Endodermal cell (in vitro differentiated cells): ENCODE results near the gene SYF2. TPM values are rescaled to one million over a fixed set of nuclear protein-coding genes. Genes with fewer than 3 reads are reported as not detected.

Experiments
- DNase-seq: peaks from one replicate; pipeline ENCODE4 v3.0.0-alpha.2; 2017
- H3K27ac ChIP-seq: 2 replicates; pipeline ENCODE4 v1.5.1; 2013; ENCODE audit warnings: mild to moderate bottlenecking, low read depth, low read length, moderate library complexity
- H3K27me3 ChIP-seq: 2 replicates; pipeline ENCODE4 v1.6.1; 2013; ENCODE audit warnings: mild to moderate bottlenecking, low read length, moderate library complexity; ENCODE audit not compliant: insufficient read depth, control insufficient read depth, poor library complexity, severe bottlenecking
- H3K36me3 ChIP-seq: 2 replicates; pipeline ENCODE4 v1.7.0; 2013; ENCODE audit warnings: mild to moderate bottlenecking, low read length, moderate library complexity; ENCODE audit not compliant: control insufficient read depth, insufficient read depth
- H3K4me1 ChIP-seq: one replicate; pipeline ENCODE4 v1.7.0; 2013; ENCODE audit warnings: low read length; ENCODE audit not compliant: control insufficient read depth, insufficient read depth
- H3K4me3 ChIP-seq: 2 replicates; pipeline ENCODE4 v1.5.1; 2013; ENCODE audit warnings: mild to moderate bottlenecking, low read length, moderate library complexity
- H3K9ac ChIP-seq: 2 replicates; pipeline ENCODE4 v1.6.1; 2013; ENCODE audit warnings: mild to moderate bottlenecking, low read length, moderate library complexity; ENCODE audit not compliant: poor library complexity, severe bottlenecking; ENCODE audit errors: extremely low read depth
- H3K9me3 ChIP-seq: 2 replicates; pipeline ENCODE4 v1.6.1; 2013; ENCODE audit warnings: mild to moderate bottlenecking, low read length, moderate library complexity; ENCODE audit not compliant: control insufficient read depth
- H3K27ac Mint-ChIP-seq: 2 replicates; pipeline ENCODE4 v1.8.0; 2020; ENCODE audit warnings: mixed read lengths
- H3K27me3 Mint-ChIP-seq: 2 replicates; pipeline ENCODE4 v1.8.0; 2021; ENCODE audit warnings: mild to moderate bottlenecking, mixed read lengths; ENCODE audit not compliant: insufficient read depth
- H3K36me3 Mint-ChIP-seq: 2 replicates; pipeline ENCODE4 v1.8.0; 2020; ENCODE audit warnings: low read depth, mixed read lengths
- H3K4me1 Mint-ChIP-seq: 2 replicates; pipeline ENCODE4 v1.8.0; 2020; ENCODE audit warnings: mixed read lengths
- H3K4me3 Mint-ChIP-seq: 2 replicates; pipeline ENCODE4 v1.8.0; 2020; ENCODE audit warnings: mild to moderate bottlenecking, moderate library complexity, mixed read lengths
- H3K9me3 Mint-ChIP-seq: 2 replicates; pipeline ENCODE4 v1.8.0; 2020; ENCODE audit warnings: mild to moderate bottlenecking, mixed read lengths
- CTCF ChIP-seq: fragments of 200-600 bp; sonication (generic); conservative IDR thresholded peaks from 2 replicates; pipeline ENCODE4 v1.5.0; 2021; ENCODE audit warnings: antibody characterized with exemption, mild to moderate bottlenecking
- WGBS, 2 experiments: methylation state at CpG; one replicate each; pipeline versions ENCODE4 v1.1.5 to v1.1.7; 2013; ENCODE audit warnings: missing lambda C conversion rate in 2 of 2, mixed read lengths in 1 of 2; ENCODE audit not compliant: insufficient coverage in 1 of 2, insufficient read length in 1 of 2; 5-methylcytosine and 5-hydroxymethylcytosine counted together
- total RNA-seq, 2 donors: library from RNA; stranded (reverse); fragmentation: NEBNext Ultra II Directional in 1 of 2; extraction: Animal tissue kit (Norgen Biotek cat#: 25700) in 1 of 2; gene quantifications; 2 replicates in 1 of 2; 3 replicates in 1 of 2; pipeline ENCODE4 v1.2.1, GENCODE V29; 2021

The SYF2 gene
- total RNA-seq, 2 donors from 2014 or later = 36.4 to 38.0 TPM

- TF ChIP-seq CTCF = no peak
- Mint-ChIP-seq H3K27me3 (no peaks in the 10 kb centered on the region), H3K36me3 (peaks cover 14% of the 10 kb centered on the region), H3K27ac (no peak overlapping the region), H3K4me3 (no peak overlapping the region), H3K9me3 (no peaks in the 10 kb centered on the region), H3K4me1 (peaks cover 6% of the 10 kb centered on the region)
- 91 to 95% methylated on average over 4 of the region's 4 CpGs for WGBS, 2 experiments
- H3K27ac ChIP-seq = no peak overlapping the region
- H3K4me3 ChIP-seq = no peak overlapping the region
- H3K36me3 ChIP-seq = peaks cover 6% of the 10 kb centered on the region
- H3K27me3 ChIP-seq = no peaks in the 10 kb centered on the region
- H3K9me3 ChIP-seq = no peaks in the 10 kb centered on the region
- H3K4me1 ChIP-seq = no peaks in the 10 kb centered on the region
- DNase-seq = no peak
- no peak overlapping the region for H3K9ac ChIP-seq
These were observed 16.2 kb downstream of the SYF2 start for GRCh38 chr1:25216123-25216522.

DNA sequence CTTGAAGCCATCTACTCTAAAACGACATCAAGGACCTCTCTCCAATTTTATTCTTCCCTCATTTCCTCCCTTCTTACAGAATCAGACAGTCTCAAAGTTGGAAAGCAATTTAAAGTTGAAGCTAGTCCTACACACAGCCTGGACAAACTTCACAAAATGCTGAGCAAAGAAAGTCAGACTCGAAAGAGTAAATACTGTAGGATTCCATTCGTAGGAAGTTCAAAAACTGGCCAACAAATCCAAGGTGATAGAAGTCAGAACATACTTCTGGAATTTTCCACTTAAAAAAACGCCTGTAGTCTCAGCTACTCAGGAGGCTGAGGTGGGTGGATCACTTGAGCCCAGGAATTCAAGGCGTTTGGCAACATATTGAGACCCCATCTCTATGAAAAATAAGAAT is 19.6 kb downstream of the SYF2 start:
- Histone ChIP-seq H3K27me3 (no peaks in the 10 kb centered on the region), H3K27ac (no peak overlapping the region), H3K36me3 (no peaks in the 10 kb centered on the region), H3K4me3 (no peak overlapping the region), H3K9me3 (no peaks in the 10 kb centered on the region), H3K9ac (no peak overlapping the region), H3K4me1 (peaks cover 8% of the 10 kb centered on the region)
- no peak overlapping the region for H3K27ac Mint-ChIP-seq
- 87 to 91% methylated on average over 4 to 5 of the region's 5 CpGs for WGBS, 2 experiments
- H3K4me3 Mint-ChIP-seq = no peak overlapping the region
- H3K9me3 Mint-ChIP-seq = no peaks in the 10 kb centered on the region
- no peak for DNase-seq
- TF ChIP-seq CTCF = no peak
- no peaks in the 10 kb centered on the region for H3K36me3 Mint-ChIP-seq
- H3K4me1 Mint-ChIP-seq = peaks cover 27% of the 10 kb centered on the region
- no peaks in the 10 kb centered on the region for H3K27me3 Mint-ChIP-seq

DNA sequence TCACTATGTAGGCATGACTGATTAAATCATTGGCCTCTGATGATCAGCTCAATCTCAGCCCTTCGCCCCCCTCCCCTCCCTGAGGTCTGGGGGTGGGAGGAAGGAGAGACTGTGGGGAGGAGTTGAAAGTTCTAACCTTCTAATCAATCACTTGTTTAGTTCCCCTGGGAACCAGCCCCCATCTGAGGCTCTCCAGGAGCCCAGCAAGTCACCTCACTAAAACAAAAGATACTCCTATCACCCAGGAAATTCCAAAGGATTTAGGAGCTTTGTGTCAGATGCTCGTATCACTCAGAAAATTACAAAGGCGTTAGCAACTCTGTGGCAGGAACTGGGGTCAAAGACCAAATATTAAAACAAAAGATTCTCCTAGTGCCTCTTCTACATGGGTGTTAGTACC is 21.6 kb downstream of the SYF2 start:
- Histone ChIP-seq H3K9ac (no peak overlapping the region), H3K4me1 (peaks cover 8% of the 10 kb centered on the region), H3K36me3 (no peaks in the 10 kb centered on the region), H3K4me3 (peak overlapping the region; percentile 9), H3K9me3 (no peaks in the 10 kb centered on the region), H3K27me3 (no peaks in the 10 kb centered on the region), H3K27ac (no peak overlapping the region)
- no peaks in the 10 kb centered on the region for H3K36me3 Mint-ChIP-seq
- no peak overlapping the region for H3K4me3 Mint-ChIP-seq
- WGBS, 2 experiments = 16 to 34% methylated on average over 2 of the region's 3 CpGs
- no peaks in the 10 kb centered on the region for H3K9me3 Mint-ChIP-seq
- H3K27me3 Mint-ChIP-seq = no peaks in the 10 kb centered on the region
- DNase-seq = peak; percentile 76
- TF ChIP-seq CTCF = no peak
- H3K27ac Mint-ChIP-seq = peak overlapping the region; percentile 87
- peaks cover 27% of the 10 kb centered on the region for H3K4me1 Mint-ChIP-seq
